B cell (primary cell): ENCODE results near the gene SYNE2.

Experiments
- EZH2 ChIP-seq: IDR thresholded peaks from 2 replicates; pipeline ENCODE4 v1.6.1; 2012; ENCODE audit warnings: borderline replicate concordance, low read depth, mild to moderate bottlenecking, moderate library complexity, low read length; ENCODE audit not compliant: insufficient read depth, poor library complexity, severe bottlenecking
- TF ChIP-seq, protein P1 (sequence below): fragments of 200-600 bp; IDR thresholded peaks from one replicate; pipeline ENCODE4 v1.8.0; 2022; ENCODE audit warnings: antibody characterized with exemption, mild to moderate bottlenecking

DNA sequence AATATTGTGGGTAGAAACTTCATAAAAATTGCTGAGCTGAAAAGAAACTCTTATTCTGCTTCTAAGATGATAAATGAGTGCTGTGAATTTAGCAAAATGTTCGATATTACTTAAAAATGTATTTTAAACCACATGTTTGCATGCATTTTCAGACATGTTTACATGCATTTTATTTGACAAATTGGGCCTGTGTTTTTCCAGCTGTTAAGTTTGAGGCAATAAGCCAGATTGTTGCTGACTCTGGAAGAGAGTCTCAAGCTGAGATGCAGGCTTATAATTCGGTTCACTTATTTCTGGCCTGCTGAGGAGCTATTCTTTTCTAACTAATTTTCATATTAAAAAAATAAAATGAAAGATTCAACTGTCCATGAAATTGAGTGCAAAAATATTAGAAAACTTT is 110.1 kb downstream of the SYNE2 start:
- TF ChIP-seq, protein P1, sequence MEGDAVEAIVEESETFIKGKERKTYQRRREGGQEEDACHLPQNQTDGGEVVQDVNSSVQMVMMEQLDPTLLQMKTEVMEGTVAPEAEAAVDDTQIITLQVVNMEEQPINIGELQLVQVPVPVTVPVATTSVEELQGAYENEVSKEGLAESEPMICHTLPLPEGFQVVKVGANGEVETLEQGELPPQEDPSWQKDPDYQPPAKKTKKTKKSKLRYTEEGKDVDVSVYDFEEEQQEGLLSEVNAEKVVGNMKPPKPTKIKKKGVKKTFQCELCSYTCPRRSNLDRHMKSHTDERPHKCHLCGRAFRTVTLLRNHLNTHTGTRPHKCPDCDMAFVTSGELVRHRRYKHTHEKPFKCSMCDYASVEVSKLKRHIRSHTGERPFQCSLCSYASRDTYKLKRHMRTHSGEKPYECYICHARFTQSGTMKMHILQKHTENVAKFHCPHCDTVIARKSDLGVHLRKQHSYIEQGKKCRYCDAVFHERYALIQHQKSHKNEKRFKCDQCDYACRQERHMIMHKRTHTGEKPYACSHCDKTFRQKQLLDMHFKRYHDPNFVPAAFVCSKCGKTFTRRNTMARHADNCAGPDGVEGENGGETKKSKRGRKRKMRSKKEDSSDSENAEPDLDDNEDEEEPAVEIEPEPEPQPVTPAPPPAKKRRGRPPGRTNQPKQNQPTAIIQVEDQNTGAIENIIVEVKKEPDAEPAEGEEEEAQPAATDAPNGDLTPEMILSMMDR: no peak
- TF ChIP-seq EZH2: no peak
